B cell (primary cell): Measurements from ENCODE around the gene ADAMTS2. TPM values are rescaled to one million over a fixed set of nuclear protein-coding genes. Genes with fewer than 3 reads are reported as not detected.

ENCODE experiments used
- ATAC-seq: fragments of 200-7000 bp; cut with Tn5 transposase; one replicate; pipeline ENCODE4 v1.10.0; 2021; ENCODE audit warnings: low read depth, mild to moderate bottlenecking, moderate number of reproducible peaks, moderate library complexity
- CTCF ChIA-PET: fragments of 350-600 bp; sonication (Branson Sonifier 250); formaldehyde crosslinking; loops from one replicate; lab custom pipeline; 2021; ENCODE audit warnings: antibody characterized with exemption, inconsistent platforms; lab: Charles Lee
- POLR2A ChIA-PET: fragments of 350-600 bp; sonication (Branson Sonifier 250); formaldehyde crosslinking; loops from one replicate; lab custom pipeline; 2021; ENCODE audit warnings: antibody characterized with exemption; lab: Charles Lee
- DNase-seq: peaks from one replicate; pipeline ENCODE4 v3.0.0; 2013
- H2AFZ ChIP-seq: 2 replicates; pipeline ENCODE4 v1.6.1; 2012; ENCODE audit warnings: mild to moderate bottlenecking, low read depth, low read length; ENCODE audit not compliant: insufficient read depth, poor library complexity, severe bottlenecking
- H3K27ac ChIP-seq, 2 donors: 1 replicate in 1 of 2; 2 replicates in 1 of 2; pipeline ENCODE4 v1.5.1; 2012 to 2013; ENCODE audit warnings: low read length in 2 of 2, mild to moderate bottlenecking in 2 of 2, moderate library complexity in 1 of 2
- H3K27me3 ChIP-seq, 4 experiments: fragments of 200-600 bp in 1 of 4; sonication (generic) in 1 of 4; replicated peaks in 1 of 4; 1 replicate in 2 of 4; 2 replicates in 2 of 4; pipeline versions ENCODE4 v1.6.1 to v1.7.0; 2013 to 2016; ENCODE audit warnings: low read length in 3 of 4, mild to moderate bottlenecking in 2 of 4, mixed read lengths in 1 of 4, moderate library complexity in 1 of 4; ENCODE audit not compliant: insufficient read depth in 4 of 4, control insufficient read depth in 3 of 4; ENCODE audit errors: control extremely low read depth in 1 of 4
- H3K36me3 ChIP-seq, 2 experiments: replicated peaks in 1 of 2; 1 replicate in 1 of 2; 2 replicates in 1 of 2; pipeline versions ENCODE4 v1.6.1 to v1.7.1; 2013; ENCODE audit warnings: low read length in 1 of 2; ENCODE audit not compliant: insufficient read depth in 2 of 2, control insufficient read depth in 1 of 2; ENCODE audit errors: control extremely low read depth in 1 of 2, extremely low read depth in 1 of 2
- H3K4me1 ChIP-seq, 2 donors: fragments of 200-600 bp in 1 of 2; sonication (generic) in 1 of 2; 1 replicate in 1 of 2; 2 replicates in 1 of 2; pipeline versions ENCODE4 v1.5.1 to v1.6.1; 2013 to 2017; ENCODE audit warnings: low read length in 2 of 2; ENCODE audit not compliant: control insufficient read depth in 2 of 2, insufficient read depth in 2 of 2
- H3K4me2 ChIP-seq: replicated peaks from 2 replicates; pipeline ENCODE3; 2012; ENCODE audit warnings: mild to moderate bottlenecking, low read depth, low read length; ENCODE audit not compliant: poor library complexity, severe bottlenecking
- H3K4me3 ChIP-seq, 5 experiments: fragments of 200-600 bp in 1 of 5; sonication (generic) in 1 of 5; 1 replicate in 3 of 5; 2 replicates in 2 of 5; pipeline versions ENCODE4 v1.5.1 to v1.7.0; 2011 to 2016; ENCODE audit warnings: low read length in 4 of 5, mild to moderate bottlenecking in 4 of 5, low read depth in 2 of 5, control low read depth in 1 of 5, moderate library complexity in 1 of 5; ENCODE audit not compliant: insufficient read depth in 1 of 5; ENCODE audit errors: control extremely low read depth in 1 of 5, extremely low read depth in 1 of 5
- H3K79me2 ChIP-seq: fragments of 200-600 bp; sonication (generic); one replicate; pipeline ENCODE4 v1.6.0; 2016; ENCODE audit warnings: low read length; ENCODE audit not compliant: control insufficient read depth, insufficient read depth
- H3K9ac ChIP-seq: fragments of 200-600 bp; sonication (generic); 2 replicates; pipeline ENCODE4 v1.6.1; 2017; ENCODE audit warnings: mild to moderate bottlenecking, low read length, moderate library complexity
- H3K9me3 ChIP-seq, 3 donors: one replicate each; pipeline versions ENCODE4 v1.6.1 to v1.7.1; 2013; ENCODE audit warnings: low read length in 2 of 3; ENCODE audit not compliant: control insufficient read depth in 2 of 3, insufficient read depth in 1 of 3; ENCODE audit errors: control extremely low read depth in 1 of 3
- H4K20me1 ChIP-seq: 2 replicates; pipeline ENCODE4 v1.6.0; 2012; ENCODE audit warnings: mild to moderate bottlenecking, low read length; ENCODE audit not compliant: insufficient read depth, control insufficient read depth, poor library complexity, severe bottlenecking
- H3K27ac Mint-ChIP-seq: one replicate; pipeline ENCODE4 v1.8.0; 2021; ENCODE audit warnings: mixed read lengths
- H3K27me3 Mint-ChIP-seq: one replicate; pipeline ENCODE4 v1.8.0; 2021; ENCODE audit warnings: mixed read lengths
- H3K4me1 Mint-ChIP-seq: one replicate; pipeline ENCODE4 v1.8.0; 2021; ENCODE audit warnings: mixed read lengths
- H3K4me3 Mint-ChIP-seq: one replicate; pipeline ENCODE4 v1.8.0; 2021; ENCODE audit warnings: mixed read lengths
- H3K9me3 Mint-ChIP-seq: one replicate; pipeline ENCODE4 v1.8.0; 2022; ENCODE audit warnings: mixed read lengths; ENCODE audit not compliant: insufficient read depth
- EZH2 ChIP-seq: IDR thresholded peaks from 2 replicates; pipeline ENCODE4 v1.6.1; 2012; ENCODE audit warnings: borderline replicate concordance, low read depth, mild to moderate bottlenecking, moderate library complexity, low read length; ENCODE audit not compliant: insufficient read depth, poor library complexity, severe bottlenecking
- WGBS: methylation state at CpG from one replicate; pipeline ENCODE4 v1.1.5; 2013; ENCODE audit warnings: missing lambda C conversion rate; ENCODE audit not compliant: insufficient coverage; 5-methylcytosine and 5-hydroxymethylcytosine counted together
- intact Hi-C: fragments of 100-400 bp; cut with micrococcal nuclease; formaldehyde crosslinking; loops from one replicate; pipeline ENCODE4 v1.10.0; 2022
- polyA plus RNA-seq: library from polyadenylated mRNA; depleted of rRNA; stranded (reverse); fragments of >200 nt; gene quantifications from 2 replicates; pipeline ENCODE4 v1.2.3, GENCODE V29; 2012
- total RNA-seq, 2 donors: library from RNA; stranded (reverse); fragments of 120-200 nt in 1 of 2; gene quantifications; 1 replicate in 1 of 2; 2 replicates in 1 of 2; pipeline versions ENCODE4 v1.2.3 to v1.2.4, GENCODE V29; 2013 to 2022
- TF ChIP-seq, protein P1 (sequence below): fragments of 200-600 bp; IDR thresholded peaks from one replicate; pipeline ENCODE4 v1.8.0; 2022; ENCODE audit warnings: antibody characterized with exemption, mild to moderate bottlenecking

ADAMTS2 gene
- total and polyA plus RNA-seq, 2 donors (not counting 1 experiment from before 2014, with no cell fraction given) = not detected

DNA sequence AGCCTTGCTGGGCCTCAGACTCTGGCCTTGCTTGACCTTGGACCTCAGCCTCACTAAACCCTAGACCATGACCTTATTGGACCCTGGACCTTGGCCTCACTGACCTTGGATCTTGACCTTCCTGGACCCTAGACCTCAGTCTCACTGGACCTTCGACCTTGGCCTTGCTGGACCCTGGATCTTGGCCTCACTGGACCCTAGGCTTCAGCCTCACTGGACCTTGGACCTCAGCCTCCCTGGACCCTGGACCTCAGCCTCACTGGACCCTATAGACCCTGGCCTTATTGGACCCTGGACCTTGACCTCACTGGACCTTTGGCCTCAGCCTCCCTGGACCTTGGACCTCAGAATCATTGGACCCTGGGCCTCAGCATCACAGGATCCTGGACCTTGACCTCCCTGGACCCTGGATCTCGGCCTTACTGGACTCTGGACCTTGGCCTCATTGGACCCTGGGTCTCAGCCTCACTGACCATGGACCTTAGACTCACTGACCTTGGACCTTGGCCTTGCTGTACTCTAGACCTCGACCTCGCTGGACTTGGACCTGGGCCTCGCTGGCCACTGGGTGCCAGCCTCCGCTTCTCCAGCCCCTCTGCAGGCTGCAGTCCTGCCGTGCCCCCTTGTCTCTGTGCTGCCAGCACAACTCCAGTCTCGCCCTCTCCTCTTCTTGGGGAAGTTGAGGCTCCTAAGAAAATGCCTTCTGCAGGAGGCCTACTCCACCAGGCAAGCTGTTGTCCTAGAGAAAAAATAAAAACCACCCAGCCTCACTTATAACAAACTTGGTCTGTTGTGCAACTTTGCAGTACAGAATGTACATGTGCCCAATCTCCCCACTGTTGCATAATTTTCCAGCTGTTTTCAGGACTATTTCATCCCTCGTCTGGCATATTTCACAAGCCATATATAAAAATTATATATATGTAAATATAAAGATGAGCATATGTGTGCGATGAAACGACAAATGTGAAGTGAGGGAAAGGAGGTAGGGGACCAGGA lies 11.0 kb upstream of the ADAMTS2 start:
- no peak overlapping the region for H3K27ac ChIP-seq
- no peak overlapping the region for H3K9ac ChIP-seq
- no peaks in the 10 kb centered on the region for H3K4me1 ChIP-seq
- TF ChIP-seq EZH2 = no peak
- TF ChIP-seq, protein P1, sequence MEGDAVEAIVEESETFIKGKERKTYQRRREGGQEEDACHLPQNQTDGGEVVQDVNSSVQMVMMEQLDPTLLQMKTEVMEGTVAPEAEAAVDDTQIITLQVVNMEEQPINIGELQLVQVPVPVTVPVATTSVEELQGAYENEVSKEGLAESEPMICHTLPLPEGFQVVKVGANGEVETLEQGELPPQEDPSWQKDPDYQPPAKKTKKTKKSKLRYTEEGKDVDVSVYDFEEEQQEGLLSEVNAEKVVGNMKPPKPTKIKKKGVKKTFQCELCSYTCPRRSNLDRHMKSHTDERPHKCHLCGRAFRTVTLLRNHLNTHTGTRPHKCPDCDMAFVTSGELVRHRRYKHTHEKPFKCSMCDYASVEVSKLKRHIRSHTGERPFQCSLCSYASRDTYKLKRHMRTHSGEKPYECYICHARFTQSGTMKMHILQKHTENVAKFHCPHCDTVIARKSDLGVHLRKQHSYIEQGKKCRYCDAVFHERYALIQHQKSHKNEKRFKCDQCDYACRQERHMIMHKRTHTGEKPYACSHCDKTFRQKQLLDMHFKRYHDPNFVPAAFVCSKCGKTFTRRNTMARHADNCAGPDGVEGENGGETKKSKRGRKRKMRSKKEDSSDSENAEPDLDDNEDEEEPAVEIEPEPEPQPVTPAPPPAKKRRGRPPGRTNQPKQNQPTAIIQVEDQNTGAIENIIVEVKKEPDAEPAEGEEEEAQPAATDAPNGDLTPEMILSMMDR = no peak
- ChIA-PET POLR2A (no interaction called here), CTCF (no interaction called here)
- Mint-ChIP-seq H3K27me3 (peaks cover 2% of the 10 kb centered on the region), H3K9me3 (no peaks in the 10 kb centered on the region), H3K4me3 (no peak overlapping the region), H3K4me1 (no peaks in the 10 kb centered on the region), H3K27ac (no peak overlapping the region)
- 81% methylated on average over 8 of the region's 11 CpGs for WGBS
- H2AFZ ChIP-seq = no peak overlapping the region
- intact Hi-C loops = no loop called here
- no peaks in the 10 kb centered on the region for H3K27me3 ChIP-seq
- H3K4me3 ChIP-seq = no peak overlapping the region
- H3K79me2 ChIP-seq = no peaks in the 10 kb centered on the region
- ATAC-seq (no peak), DNase-seq (no peak)
- no peaks in the 10 kb centered on the region for H4K20me1 ChIP-seq
- H3K9me3 ChIP-seq = no peaks in the 10 kb centered on the region
- H3K36me3 ChIP-seq = no peaks in the 10 kb centered on the region
- no peak overlapping the region for H3K4me2 ChIP-seq

DNA sequence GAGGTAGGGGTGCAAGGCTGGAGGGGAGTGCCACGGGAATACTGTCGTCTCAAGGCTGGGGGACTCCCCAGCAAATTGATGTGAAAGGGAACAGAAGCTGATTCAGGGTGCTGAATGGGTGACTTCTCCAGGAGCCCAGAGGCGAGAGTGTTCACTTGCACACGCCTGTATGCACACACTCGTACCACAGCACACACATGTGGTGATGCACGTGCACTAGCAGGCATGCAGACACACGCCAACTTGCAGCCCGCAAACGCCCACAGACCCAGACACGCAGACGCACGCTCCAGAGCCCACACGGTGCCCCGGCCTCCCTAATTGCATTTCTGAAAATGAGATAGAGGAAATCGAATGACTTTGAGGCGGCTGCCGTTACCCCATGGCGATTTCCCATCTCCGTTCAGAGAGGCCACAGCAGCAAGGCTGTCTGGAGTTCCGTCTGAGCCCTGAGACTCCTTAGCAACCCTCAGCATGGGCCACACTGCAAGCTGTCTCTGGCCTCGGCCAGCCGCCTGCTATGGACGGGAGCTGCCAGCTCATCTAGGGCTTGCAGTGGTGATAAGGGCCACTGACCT lies 9.1 kb upstream of the ADAMTS2 start:
- Mint-ChIP-seq H3K27me3 (peaks cover 5% of the 10 kb centered on the region), H3K4me3 (no peak overlapping the region), H3K27ac (no peak overlapping the region), H3K4me1 (no peaks in the 10 kb centered on the region), H3K9me3 (no peaks in the 10 kb centered on the region)
- POLR2A ChIA-PET = no interaction called here
- no peak overlapping the region for H3K27ac ChIP-seq
- H3K4me1 ChIP-seq = no peaks in the 10 kb centered on the region
- no peak overlapping the region for H3K9ac ChIP-seq
- no peak overlapping the region for H3K4me3 ChIP-seq
- no peak overlapping the region for H2AFZ ChIP-seq
- TF ChIP-seq, protein P1 = no peak
- TF ChIP-seq EZH2 = no peak
- no peak overlapping the region for H3K4me2 ChIP-seq
- H3K9me3 ChIP-seq = peaks cover 0 to 2% (median 0%) of the 10 kb centered on the region in 3 donors
- ATAC-seq (no peak), DNase-seq (no peak)
- 83% methylated on average over 23 of the region's 23 CpGs for WGBS
- H3K79me2 ChIP-seq = no peaks in the 10 kb centered on the region
- H4K20me1 ChIP-seq = no peaks in the 10 kb centered on the region
- CTCF ChIA-PET = no interaction called here
- no peaks in the 10 kb centered on the region for H3K36me3 ChIP-seq
- H3K27me3 ChIP-seq = peaks cover 0 to 2% (median 0%) of the 10 kb centered on the region in 4 experiments
- intact Hi-C loops = no loop called here
